Body of pancreas (tissue), 4 donors: ENCODE measurements around the gene PLCB1.

Experiments
- CTCF ChIP-seq, 7 experiments: fragments of 450-650 bp in 4 of 7; fragments of 200-600 bp in 3 of 7; sonication (generic) in 3 of 7; IDR thresholded peaks; one replicate each; pipeline ENCODE4 v1.5.1; 2016 to 2019; ENCODE audit warnings: antibody characterized with exemption in 7 of 7
- POLR2A ChIP-seq, 3 donors: fragments of 450-650 bp; IDR thresholded peaks; one replicate each; pipeline ENCODE4 v1.6.1; 2016; ENCODE audit warnings: antibody characterized with exemption in 3 of 3, mild to moderate bottlenecking in 2 of 3

GRCh38 chr20:8226106-8226505 lies 94.0 kb downstream of the PLCB1 start:
- no peak for TF ChIP-seq POLR2A (IDR thresholded peaks at IDR 0.05)
- no peak for TF ChIP-seq CTCF (IDR thresholded peaks at IDR 0.05)
